HCT116 (cell line): ENCODE results near the gene RASGRF1. TPM values are rescaled to one million over a fixed set of nuclear protein-coding genes. Genes with fewer than 3 reads are reported as not detected.

ENCODE experiments used
- ATAC-seq: fragments of 200-7000 bp; cut with Tn5 transposase; 2 replicates; pipeline ENCODE4 v1.9.1; 2020; ENCODE audit warnings: mild to moderate bottlenecking, moderate library complexity
- BruUV-seq: library from RNA; stranded (reverse); fragments of 400-500 nt; replicated peaks from 2 replicates; lab custom pipeline; 2021; lab: Mats Ljungman, UMichigan
- CTCF ChIA-PET: fragments of 300-600 bp; sonication (Branson Sonifier 250); formaldehyde crosslinking; loops from one replicate; lab custom pipeline; 2021; ENCODE audit warnings: antibody characterized with exemption; lab: Charles Lee
- POLR2A ChIA-PET: fragments of 300-600, 350-600 bp; sonication (Branson Sonifier 250); formaldehyde crosslinking; loops from one replicate; lab custom pipeline; 2021; ENCODE audit warnings: antibody characterized with exemption; lab: Charles Lee
- RAD21 ChIA-PET, 2 experiments: fragments of 300-600 bp; sonication (Branson Sonifier 250); formaldehyde crosslinking; loops; one replicate each; lab custom pipeline; 2023; ENCODE audit warnings: low total read pairs in 2 of 2; ENCODE audit not compliant: uncharacterized antibody in 2 of 2, unreplicated experiment in 2 of 2, low non-redundant PET in 1 of 2; lab: Charles Lee
- DNase-seq: peaks from one replicate; pipeline ENCODE4 v3.0.0-alpha.2; 2010; ENCODE audit warnings: low read depth, low spot score
- H2AFZ ChIP-seq: fragments of 200-600 bp; shearing (Covaris generic), sonication (generic); 2 replicates; pipeline ENCODE4 v1.6.1; 2017; ENCODE audit warnings: low read depth, mixed run types, mixed read lengths, antibody characterized with exemption, low read length; ENCODE audit not compliant: poor library complexity, severe bottlenecking
- H3K27ac ChIP-seq: 2 replicates; pipeline ENCODE4 v1.5.1; 2012; ENCODE audit warnings: low read depth, low read length
- H3K27me3 ChIP-seq: fragments of 200-600 bp; sonication (generic); 2 replicates; pipeline ENCODE4 v1.6.1; 2016; ENCODE audit warnings: mixed run types, low read length, mixed read lengths; ENCODE audit not compliant: insufficient read depth
- H3K36me3 ChIP-seq, 2 experiments: fragments of 200-500 bp in 1 of 2; fragments of 200-600 bp in 1 of 2; sonication (Bioruptor generic) in 1 of 2; sonication (generic) in 1 of 2; 2 replicates each; pipeline versions ENCODE4 v1.5.1 to v1.6.1; 2014 to 2016; ENCODE audit warnings: low read length in 2 of 2, inconsistent platforms in 1 of 2, mixed read lengths in 1 of 2, mixed run types in 1 of 2; ENCODE audit not compliant: insufficient read depth in 2 of 2, control insufficient read depth in 1 of 2
- H3K4me1 ChIP-seq, 2 experiments: fragments of 200-600 bp in 1 of 2; sonication (generic) in 1 of 2; 2 replicates each; pipeline versions ENCODE4 v1.5.1 to v1.6.1; 2012 to 2017; ENCODE audit warnings: low read length in 2 of 2, inconsistent platforms in 1 of 2, mild to moderate bottlenecking in 1 of 2, mixed read lengths in 1 of 2, mixed run types in 1 of 2, moderate library complexity in 1 of 2; ENCODE audit not compliant: insufficient read depth in 2 of 2, control insufficient read depth in 1 of 2
- H3K4me2 ChIP-seq: fragments of 200-600 bp; sonication (generic); 2 replicates; pipeline ENCODE4 v1.6.1; 2017; ENCODE audit warnings: mixed run types, low read length, mixed read lengths
- H3K4me3 ChIP-seq, 2 experiments: fragments of 200-600 bp in 1 of 2; sonication (generic) in 1 of 2; replicated peaks in 1 of 2; 2 replicates each; pipeline ENCODE4 v1.5.1; 2011 to 2016; ENCODE audit warnings: low read length in 2 of 2, control low read depth in 1 of 2, low read depth in 1 of 2, mild to moderate bottlenecking in 1 of 2, mixed read lengths in 1 of 2, mixed run types in 1 of 2
- H3K79me2 ChIP-seq: fragments of 200-600 bp; sonication (generic); 2 replicates; pipeline ENCODE4 v1.6.1; 2017; ENCODE audit warnings: mild to moderate bottlenecking, mixed run types, low read length, moderate library complexity, mixed read lengths; ENCODE audit not compliant: insufficient read depth
- H3K9ac ChIP-seq: fragments of 200-600 bp; sonication (generic); 2 replicates; pipeline ENCODE4 v1.6.1; 2016; ENCODE audit warnings: low read length, mixed read lengths
- H3K9me2 ChIP-seq: fragments of 200-600 bp; sonication (generic), shearing (Covaris generic); 2 replicates; pipeline ENCODE4 v1.6.1; 2017; ENCODE audit warnings: mixed run types, mild to moderate bottlenecking, moderate library complexity; ENCODE audit not compliant: insufficient read depth
- H3K9me3 ChIP-seq, 2 experiments: fragments of 200-500 bp in 1 of 2; fragments of 200-600 bp in 1 of 2; sonication (Bioruptor generic) in 1 of 2; sonication (generic) in 1 of 2; 2 replicates each; pipeline ENCODE4 v1.6.1; 2014 to 2017; ENCODE audit warnings: low read length in 2 of 2, mixed read lengths in 2 of 2, inconsistent platforms in 1 of 2, low read depth in 1 of 2, mild to moderate bottlenecking in 1 of 2, mixed run types in 1 of 2, moderate library complexity in 1 of 2; ENCODE audit not compliant: control insufficient read depth in 1 of 2, insufficient read depth in 1 of 2
- H4K20me1 ChIP-seq: fragments of 200-600 bp; sonication (generic), shearing (Covaris generic); 2 replicates; pipeline ENCODE4 v1.6.1; 2017; ENCODE audit warnings: mixed run types, mild to moderate bottlenecking, moderate library complexity; ENCODE audit not compliant: insufficient read depth
- CBX3 ChIP-seq: IDR thresholded peaks from 2 replicates; pipeline ENCODE4 v1.6.1; 2012; ENCODE audit warnings: low read depth
- EGR1 ChIP-seq: IDR thresholded peaks from 2 replicates; pipeline ENCODE4 v1.6.1; 2012; ENCODE audit warnings: low read depth
- ELF1 ChIP-seq: IDR thresholded peaks from 2 replicates; pipeline ENCODE4 v1.6.1; 2012; ENCODE audit warnings: low read depth, borderline replicate concordance
- EZH2 ChIP-seq: fragments of 200-600 bp; sonication (generic); IDR thresholded peaks from 2 replicates; pipeline ENCODE4 v1.6.1; 2017; ENCODE audit warnings: antibody characterized with exemption, mixed run types
- EZH2phosphoT487 ChIP-seq: fragments of 200-600 bp; IDR thresholded peaks from 2 replicates; pipeline ENCODE4 v1.6.1; 2018; ENCODE audit warnings: antibody characterized with exemption, borderline replicate concordance
- FOSL1 ChIP-seq: IDR thresholded peaks from 2 replicates; pipeline ENCODE4 v1.6.1; 2012; ENCODE audit warnings: low read depth
- JUND ChIP-seq: IDR thresholded peaks from 2 replicates; pipeline ENCODE4 v1.6.1; 2012
- POLR2A ChIP-seq: IDR thresholded peaks from 2 replicates; pipeline ENCODE4 v1.7.0; 2011; ENCODE audit warnings: borderline replicate concordance; ENCODE audit not compliant: insufficient read depth, insufficient read length; ENCODE audit errors: extremely low read depth
- POLR2AphosphoS5 ChIP-seq: IDR thresholded peaks from 2 replicates; pipeline ENCODE4 v1.6.1; 2011; ENCODE audit warnings: mild to moderate bottlenecking, low read depth, low read length, moderate library complexity
- RAD21 ChIP-seq: IDR thresholded peaks from 2 replicates; pipeline ENCODE4 v1.6.1; 2012; ENCODE audit warnings: low read depth, mild to moderate bottlenecking
- ZFX ChIP-seq: fragments of 450-650 bp; IDR thresholded peaks from 2 replicates; pipeline ENCODE4 v1.6.1; 2017
- intact Hi-C: fragments of 100-400 bp; cut with micrococcal nuclease; formaldehyde crosslinking; loops from 2 replicates; pipeline ENCODE4 v1.10.0; 2022
- total RNA-seq: library from RNA; stranded (reverse); gene quantifications from one replicate; pipeline ENCODE4 v1.2.1, GENCODE V29; 2021; ENCODE audit not compliant: unreplicated experiment
- TF ChIP-seq, protein P1 (sequence below): IDR thresholded peaks from 2 replicates; pipeline ENCODE4 v1.6.1; 2011; ENCODE audit warnings: mild to moderate bottlenecking, low read length, moderate library complexity; ENCODE audit not compliant: insufficient replicate concordance; ENCODE audit errors: extremely low read depth
- TF ChIP-seq, protein P2 (sequence below), 3 experiments: fragments of 200-600 bp in 1 of 3; sonication (generic) in 1 of 3; IDR thresholded peaks in 2 of 3; conservative IDR thresholded peaks in 1 of 3; 2 replicates each; pipeline ENCODE4 v1.5.1; 2012 to 2017; ENCODE audit warnings: low read depth in 2 of 3, low read length in 2 of 3, antibody characterized with exemption in 1 of 3, borderline replicate concordance in 1 of 3, control low read depth in 1 of 3, mild to moderate bottlenecking in 1 of 3, mixed read lengths in 1 of 3, mixed run types in 1 of 3, moderate library complexity in 1 of 3; ENCODE audit not compliant: insufficient read depth in 1 of 3
- TF ChIP-seq, protein P3 (sequence below): IDR thresholded peaks from 2 replicates; pipeline ENCODE4 v1.6.1; 2012; ENCODE audit warnings: low read depth

Gene RASGRF1
- total RNA-seq, 1 experiment from 2014 or later = 2.4 TPM

DNA sequence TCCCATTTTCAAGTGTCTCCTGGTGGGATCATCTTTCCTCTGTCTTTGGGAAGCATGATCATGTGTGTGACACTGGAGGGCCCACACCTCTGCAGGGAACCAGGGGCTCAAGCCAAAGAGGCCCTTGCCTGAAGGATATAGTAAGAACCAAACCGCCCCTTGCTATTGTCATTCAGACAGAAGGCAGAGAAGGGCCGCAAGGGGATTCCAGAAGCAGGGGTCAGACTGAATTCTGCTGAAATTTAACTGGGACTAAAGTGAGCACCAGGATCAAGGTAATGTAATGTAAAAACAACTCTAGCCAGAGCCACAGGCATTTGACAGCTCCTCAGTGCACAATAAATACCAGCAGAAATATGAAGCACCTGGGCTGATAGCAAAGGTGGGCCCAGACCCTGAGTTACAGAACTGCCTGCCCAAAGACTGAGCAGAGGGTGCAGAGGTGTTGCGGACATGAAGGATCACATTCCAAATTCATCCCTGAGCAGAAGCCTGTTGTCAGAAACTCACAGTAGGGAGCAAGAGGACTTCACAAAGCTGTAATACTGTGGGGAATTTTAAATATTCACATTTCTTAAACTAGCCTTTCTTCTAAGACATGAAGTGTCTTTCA is 46.0 kb upstream of the RASGRF1 start:
- CTCF ChIA-PET = no interaction called here
- H3K36me3 ChIP-seq = no peaks in the 10 kb centered on the region
- no peaks in the 10 kb centered on the region for H4K20me1 ChIP-seq
- H3K27me3 ChIP-seq = peaks cover 25% of the 10 kb centered on the region
- no peak for DNase-seq
- RAD21 ChIA-PET = no interaction called here
- H3K9ac ChIP-seq = no peak overlapping the region
- TF ChIP-seq RAD21 = no peak
- TF ChIP-seq, all 23 proteins: peak for 0
- Histone ChIP-seq H3K9me2 (no peaks in the 10 kb centered on the region), H3K27ac (no peak overlapping the region), H3K4me1 (no peaks in the 10 kb centered on the region), H2AFZ (no peak overlapping the region), H3K79me2 (no peaks in the 10 kb centered on the region), H3K9me3 (no peaks in the 10 kb centered on the region; a peak in 1 of 4 replicates), H3K4me2 (no peak overlapping the region), H3K4me3 (no peak overlapping the region)
- POLR2A ChIA-PET = no interaction called here
- ATAC-seq = no peak
- intact Hi-C loops = no loop called here
- BruUV-seq = no TSS peak

- Histone ChIP-seq H3K9me3 (no peaks in the 10 kb centered on the region; a peak in 1 of 4 replicates), H3K4me1 (no peaks in the 10 kb centered on the region), H3K79me2 (no peaks in the 10 kb centered on the region), H4K20me1 (no peaks in the 10 kb centered on the region), H3K27me3 (peaks cover 21% of the 10 kb centered on the region), H3K36me3 (no peaks in the 10 kb centered on the region), H3K4me3 (no peak overlapping the region), H2AFZ (no peak overlapping the region), H3K27ac (no peak overlapping the region), H3K9me2 (no peaks in the 10 kb centered on the region), H3K9ac (no peak overlapping the region), H3K4me2 (no peak overlapping the region)
- no TSS peak for BruUV-seq
- ChIA-PET POLR2A (no interaction called here), RAD21 (no interaction called here), CTCF (no interaction called here)
- no peak for ATAC-seq
- DNase-seq = no peak
- intact Hi-C loops = no loop called here
- no peak for TF ChIP-seq POLR2A
- TF ChIP-seq JUND = no peak
- TF ChIP-seq, protein P1, sequence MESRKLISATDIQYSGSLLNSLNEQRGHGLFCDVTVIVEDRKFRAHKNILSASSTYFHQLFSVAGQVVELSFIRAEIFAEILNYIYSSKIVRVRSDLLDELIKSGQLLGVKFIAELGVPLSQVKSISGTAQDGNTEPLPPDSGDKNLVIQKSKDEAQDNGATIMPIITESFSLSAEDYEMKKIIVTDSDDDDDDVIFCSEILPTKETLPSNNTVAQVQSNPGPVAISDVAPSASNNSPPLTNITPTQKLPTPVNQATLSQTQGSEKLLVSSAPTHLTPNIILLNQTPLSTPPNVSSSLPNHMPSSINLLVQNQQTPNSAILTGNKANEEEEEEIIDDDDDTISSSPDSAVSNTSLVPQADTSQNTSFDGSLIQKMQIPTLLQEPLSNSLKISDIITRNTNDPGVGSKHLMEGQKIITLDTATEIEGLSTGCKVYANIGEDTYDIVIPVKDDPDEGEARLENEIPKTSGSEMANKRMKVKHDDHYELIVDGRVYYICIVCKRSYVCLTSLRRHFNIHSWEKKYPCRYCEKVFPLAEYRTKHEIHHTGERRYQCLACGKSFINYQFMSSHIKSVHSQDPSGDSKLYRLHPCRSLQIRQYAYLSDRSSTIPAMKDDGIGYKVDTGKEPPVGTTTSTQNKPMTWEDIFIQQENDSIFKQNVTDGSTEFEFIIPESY = no peak
- TF ChIP-seq ELF1 = no peak
- TF ChIP-seq, protein P2, sequence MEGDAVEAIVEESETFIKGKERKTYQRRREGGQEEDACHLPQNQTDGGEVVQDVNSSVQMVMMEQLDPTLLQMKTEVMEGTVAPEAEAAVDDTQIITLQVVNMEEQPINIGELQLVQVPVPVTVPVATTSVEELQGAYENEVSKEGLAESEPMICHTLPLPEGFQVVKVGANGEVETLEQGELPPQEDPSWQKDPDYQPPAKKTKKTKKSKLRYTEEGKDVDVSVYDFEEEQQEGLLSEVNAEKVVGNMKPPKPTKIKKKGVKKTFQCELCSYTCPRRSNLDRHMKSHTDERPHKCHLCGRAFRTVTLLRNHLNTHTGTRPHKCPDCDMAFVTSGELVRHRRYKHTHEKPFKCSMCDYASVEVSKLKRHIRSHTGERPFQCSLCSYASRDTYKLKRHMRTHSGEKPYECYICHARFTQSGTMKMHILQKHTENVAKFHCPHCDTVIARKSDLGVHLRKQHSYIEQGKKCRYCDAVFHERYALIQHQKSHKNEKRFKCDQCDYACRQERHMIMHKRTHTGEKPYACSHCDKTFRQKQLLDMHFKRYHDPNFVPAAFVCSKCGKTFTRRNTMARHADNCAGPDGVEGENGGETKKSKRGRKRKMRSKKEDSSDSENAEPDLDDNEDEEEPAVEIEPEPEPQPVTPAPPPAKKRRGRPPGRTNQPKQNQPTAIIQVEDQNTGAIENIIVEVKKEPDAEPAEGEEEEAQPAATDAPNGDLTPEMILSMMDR (IDR thresholded peaks at IDR 0.05 in 2 of 3, conservative IDR thresholded peaks at IDR 0.05 in 1 of 3; ENCODE audit: borderline replicate concordance in 1 of 3, insufficient read depth in 1 of 3, low read depth in 2 of 3, low read length in 2 of 3) = no peak
- no peak for TF ChIP-seq POLR2AphosphoS5
- TF ChIP-seq, protein P3, sequence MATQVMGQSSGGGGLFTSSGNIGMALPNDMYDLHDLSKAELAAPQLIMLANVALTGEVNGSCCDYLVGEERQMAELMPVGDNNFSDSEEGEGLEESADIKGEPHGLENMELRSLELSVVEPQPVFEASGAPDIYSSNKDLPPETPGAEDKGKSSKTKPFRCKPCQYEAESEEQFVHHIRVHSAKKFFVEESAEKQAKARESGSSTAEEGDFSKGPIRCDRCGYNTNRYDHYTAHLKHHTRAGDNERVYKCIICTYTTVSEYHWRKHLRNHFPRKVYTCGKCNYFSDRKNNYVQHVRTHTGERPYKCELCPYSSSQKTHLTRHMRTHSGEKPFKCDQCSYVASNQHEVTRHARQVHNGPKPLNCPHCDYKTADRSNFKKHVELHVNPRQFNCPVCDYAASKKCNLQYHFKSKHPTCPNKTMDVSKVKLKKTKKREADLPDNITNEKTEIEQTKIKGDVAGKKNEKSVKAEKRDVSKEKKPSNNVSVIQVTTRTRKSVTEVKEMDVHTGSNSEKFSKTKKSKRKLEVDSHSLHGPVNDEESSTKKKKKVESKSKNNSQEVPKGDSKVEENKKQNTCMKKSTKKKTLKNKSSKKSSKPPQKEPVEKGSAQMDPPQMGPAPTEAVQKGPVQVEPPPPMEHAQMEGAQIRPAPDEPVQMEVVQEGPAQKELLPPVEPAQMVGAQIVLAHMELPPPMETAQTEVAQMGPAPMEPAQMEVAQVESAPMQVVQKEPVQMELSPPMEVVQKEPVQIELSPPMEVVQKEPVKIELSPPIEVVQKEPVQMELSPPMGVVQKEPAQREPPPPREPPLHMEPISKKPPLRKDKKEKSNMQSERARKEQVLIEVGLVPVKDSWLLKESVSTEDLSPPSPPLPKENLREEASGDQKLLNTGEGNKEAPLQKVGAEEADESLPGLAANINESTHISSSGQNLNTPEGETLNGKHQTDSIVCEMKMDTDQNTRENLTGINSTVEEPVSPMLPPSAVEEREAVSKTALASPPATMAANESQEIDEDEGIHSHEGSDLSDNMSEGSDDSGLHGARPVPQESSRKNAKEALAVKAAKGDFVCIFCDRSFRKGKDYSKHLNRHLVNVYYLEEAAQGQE = no peak
- no peak for TF ChIP-seq EZH2phosphoT487
- no peak for TF ChIP-seq CBX3
- TF ChIP-seq FOSL1 = no peak
- TF ChIP-seq ZFX = no peak
- TF ChIP-seq EGR1 = no peak
- TF ChIP-seq EZH2 = no peak
These were observed 42.7 kb upstream of the RASGRF1 start for GRCh38 chr15:79133309-79133708.
